Endodermal cell (in vitro differentiated cells): ENCODE data around the gene MCIDAS. TPM values are rescaled to one million over a fixed set of nuclear protein-coding genes. Genes with fewer than 3 reads are reported as not detected.

Experiments used
- DNase-seq: peaks from one replicate; pipeline ENCODE4 v3.0.0-alpha.2; 2017
- H3K27ac ChIP-seq: 2 replicates; pipeline ENCODE4 v1.5.1; 2013; ENCODE audit warnings: mild to moderate bottlenecking, low read depth, low read length, moderate library complexity
- H3K27me3 ChIP-seq: 2 replicates; pipeline ENCODE4 v1.6.1; 2013; ENCODE audit warnings: mild to moderate bottlenecking, low read length, moderate library complexity; ENCODE audit not compliant: insufficient read depth, control insufficient read depth, poor library complexity, severe bottlenecking
- H3K36me3 ChIP-seq: 2 replicates; pipeline ENCODE4 v1.7.0; 2013; ENCODE audit warnings: mild to moderate bottlenecking, low read length, moderate library complexity; ENCODE audit not compliant: control insufficient read depth, insufficient read depth
- H3K4me1 ChIP-seq: one replicate; pipeline ENCODE4 v1.7.0; 2013; ENCODE audit warnings: low read length; ENCODE audit not compliant: control insufficient read depth, insufficient read depth
- H3K4me3 ChIP-seq: 2 replicates; pipeline ENCODE4 v1.5.1; 2013; ENCODE audit warnings: mild to moderate bottlenecking, low read length, moderate library complexity
- H3K9ac ChIP-seq: 2 replicates; pipeline ENCODE4 v1.6.1; 2013; ENCODE audit warnings: mild to moderate bottlenecking, low read length, moderate library complexity; ENCODE audit not compliant: poor library complexity, severe bottlenecking; ENCODE audit errors: extremely low read depth
- H3K9me3 ChIP-seq: 2 replicates; pipeline ENCODE4 v1.6.1; 2013; ENCODE audit warnings: mild to moderate bottlenecking, low read length, moderate library complexity; ENCODE audit not compliant: control insufficient read depth
- H3K27ac Mint-ChIP-seq: 2 replicates; pipeline ENCODE4 v1.8.0; 2020; ENCODE audit warnings: mixed read lengths
- H3K27me3 Mint-ChIP-seq: 2 replicates; pipeline ENCODE4 v1.8.0; 2021; ENCODE audit warnings: mild to moderate bottlenecking, mixed read lengths; ENCODE audit not compliant: insufficient read depth
- H3K36me3 Mint-ChIP-seq: 2 replicates; pipeline ENCODE4 v1.8.0; 2020; ENCODE audit warnings: low read depth, mixed read lengths
- H3K4me1 Mint-ChIP-seq: 2 replicates; pipeline ENCODE4 v1.8.0; 2020; ENCODE audit warnings: mixed read lengths
- H3K4me3 Mint-ChIP-seq: 2 replicates; pipeline ENCODE4 v1.8.0; 2020; ENCODE audit warnings: mild to moderate bottlenecking, moderate library complexity, mixed read lengths
- H3K9me3 Mint-ChIP-seq: 2 replicates; pipeline ENCODE4 v1.8.0; 2020; ENCODE audit warnings: mild to moderate bottlenecking, mixed read lengths
- WGBS, 2 experiments: methylation state at CpG; one replicate each; pipeline versions ENCODE4 v1.1.5 to v1.1.7; 2013; ENCODE audit warnings: missing lambda C conversion rate in 2 of 2, mixed read lengths in 1 of 2; ENCODE audit not compliant: insufficient coverage in 1 of 2, insufficient read length in 1 of 2; 5-methylcytosine and 5-hydroxymethylcytosine counted together
- total RNA-seq, 2 donors: library from RNA; stranded (reverse); fragmentation: NEBNext Ultra II Directional in 1 of 2; extraction: Animal tissue kit (Norgen Biotek cat#: 25700) in 1 of 2; gene quantifications; 2 replicates in 1 of 2; 3 replicates in 1 of 2; pipeline ENCODE4 v1.2.1, GENCODE V29; 2021
- TF ChIP-seq, protein P1 (sequence below): fragments of 200-600 bp; sonication (generic); conservative IDR thresholded peaks from 2 replicates; pipeline ENCODE4 v1.5.0; 2021; ENCODE audit warnings: antibody characterized with exemption, mild to moderate bottlenecking

Gene MCIDAS
- total RNA-seq, 2 donors from 2014 or later = 0.58 to 1.4 TPM

- peaks cover 7% of the 10 kb centered on the region for H3K4me1 ChIP-seq
- Mint-ChIP-seq H3K4me3 (no peak overlapping the region), H3K27me3 (peaks cover 93% of the 10 kb centered on the region), H3K4me1 (peaks cover 11% of the 10 kb centered on the region), H3K27ac (no peak overlapping the region), H3K9me3 (no peaks in the 10 kb centered on the region), H3K36me3 (peaks cover 3% of the 10 kb centered on the region)
- DNase-seq = no peak
- H3K4me3 ChIP-seq = no peak overlapping the region
- peaks cover 100% of the 10 kb centered on the region for H3K27me3 ChIP-seq
- TF ChIP-seq, protein P1, sequence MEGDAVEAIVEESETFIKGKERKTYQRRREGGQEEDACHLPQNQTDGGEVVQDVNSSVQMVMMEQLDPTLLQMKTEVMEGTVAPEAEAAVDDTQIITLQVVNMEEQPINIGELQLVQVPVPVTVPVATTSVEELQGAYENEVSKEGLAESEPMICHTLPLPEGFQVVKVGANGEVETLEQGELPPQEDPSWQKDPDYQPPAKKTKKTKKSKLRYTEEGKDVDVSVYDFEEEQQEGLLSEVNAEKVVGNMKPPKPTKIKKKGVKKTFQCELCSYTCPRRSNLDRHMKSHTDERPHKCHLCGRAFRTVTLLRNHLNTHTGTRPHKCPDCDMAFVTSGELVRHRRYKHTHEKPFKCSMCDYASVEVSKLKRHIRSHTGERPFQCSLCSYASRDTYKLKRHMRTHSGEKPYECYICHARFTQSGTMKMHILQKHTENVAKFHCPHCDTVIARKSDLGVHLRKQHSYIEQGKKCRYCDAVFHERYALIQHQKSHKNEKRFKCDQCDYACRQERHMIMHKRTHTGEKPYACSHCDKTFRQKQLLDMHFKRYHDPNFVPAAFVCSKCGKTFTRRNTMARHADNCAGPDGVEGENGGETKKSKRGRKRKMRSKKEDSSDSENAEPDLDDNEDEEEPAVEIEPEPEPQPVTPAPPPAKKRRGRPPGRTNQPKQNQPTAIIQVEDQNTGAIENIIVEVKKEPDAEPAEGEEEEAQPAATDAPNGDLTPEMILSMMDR = no peak
- H3K27ac ChIP-seq = no peak overlapping the region
- H3K9ac ChIP-seq = no peak overlapping the region
- H3K9me3 ChIP-seq = no peaks in the 10 kb centered on the region
- no peaks in the 10 kb centered on the region for H3K36me3 ChIP-seq
These were observed 1.8 kb downstream of the MCIDAS start for GRCh38 chr5:55225346-55225745.

GRCh38 chr5:55223812-55224240 is 3.3 kb downstream of the MCIDAS start:
- no peak overlapping the region for H3K27ac Mint-ChIP-seq
- H3K4me3 Mint-ChIP-seq = peak overlapping the region; percentile 45
- peaks cover 11% of the 10 kb centered on the region for H3K4me1 Mint-ChIP-seq
- DNase-seq = no peak
- H3K27ac ChIP-seq = no peak overlapping the region
- peaks cover 100% of the 10 kb centered on the region for H3K27me3 ChIP-seq
- H3K36me3 Mint-ChIP-seq = peaks cover 3% of the 10 kb centered on the region
- TF ChIP-seq, protein P1 = no peak
- H3K27me3 Mint-ChIP-seq = peaks cover 91% of the 10 kb centered on the region
- H3K36me3 ChIP-seq = no peaks in the 10 kb centered on the region
- H3K9me3 ChIP-seq = no peaks in the 10 kb centered on the region
- no peak overlapping the region for H3K9ac ChIP-seq
- H3K4me3 ChIP-seq = peak overlapping the region; percentile 64
- 27 to 37% methylated on average over 4 to 7 of the region's 7 CpGs for WGBS, 2 experiments
- no peaks in the 10 kb centered on the region for H3K9me3 Mint-ChIP-seq
- peaks cover 7% of the 10 kb centered on the region for H3K4me1 ChIP-seq

DNA sequence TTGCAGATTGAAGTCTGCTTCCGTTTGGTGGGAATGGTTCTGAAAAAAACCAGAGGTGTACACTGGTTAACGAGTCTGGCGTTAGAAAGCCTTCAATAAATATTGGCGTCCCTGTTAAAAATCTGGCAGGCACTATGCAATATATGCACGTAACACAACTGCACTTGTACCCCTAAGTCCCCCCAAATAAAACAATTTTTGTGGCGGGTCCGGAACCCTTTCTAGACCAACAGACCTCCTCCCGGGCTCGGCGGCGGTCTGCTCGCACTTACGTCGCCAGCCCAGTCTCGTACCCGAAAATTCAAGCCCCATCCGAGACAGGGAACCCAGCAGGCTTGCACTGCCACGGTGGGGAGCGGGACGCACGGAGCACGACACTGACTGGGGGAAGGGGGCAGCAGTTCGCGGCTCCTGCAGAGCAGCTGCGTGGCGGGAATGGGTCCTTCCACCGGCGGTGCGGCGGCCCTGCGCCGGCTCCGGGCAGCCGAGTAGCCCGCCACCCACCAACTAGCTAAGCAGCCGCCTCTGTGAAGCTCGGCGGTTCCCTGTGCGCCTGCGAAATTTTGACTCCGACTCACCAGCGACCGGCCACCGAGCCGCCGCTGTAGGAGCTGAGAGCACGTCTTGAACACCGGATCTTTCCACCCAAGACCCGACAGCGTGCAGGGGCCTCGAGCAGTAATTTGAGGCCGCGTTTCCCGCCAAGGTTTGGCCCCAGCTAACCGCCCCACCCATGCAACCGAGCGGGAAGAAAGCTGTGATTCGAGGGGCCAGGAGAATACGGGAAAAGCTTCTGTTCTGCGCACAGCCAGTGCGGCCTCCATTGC is 3.9 kb downstream of the MCIDAS start:
- peaks cover 11% of the 10 kb centered on the region for H3K4me1 Mint-ChIP-seq

More for the DNA sequence above, 3.9 kb downstream of the MCIDAS start:
- no peaks in the 10 kb centered on the region for H3K36me3 ChIP-seq
- peaks cover 7% of the 10 kb centered on the region for H3K4me1 ChIP-seq
- Mint-ChIP-seq H3K27me3 (peaks cover 89% of the 10 kb centered on the region), H3K9me3 (no peaks in the 10 kb centered on the region), H3K27ac (no peak overlapping the region), H3K36me3 (peaks cover 3% of the 10 kb centered on the region), H3K4me3 (peak overlapping the region; percentile 45)
- DNase-seq = peak; percentile 83
- no peak overlapping the region for H3K27ac ChIP-seq
- WGBS, 2 experiments = 5 to 7% methylated on average over 22 to 61 of the region's 61 CpGs
- peaks cover 100% of the 10 kb centered on the region for H3K27me3 ChIP-seq
- H3K9ac ChIP-seq = no peak overlapping the region
- H3K9me3 ChIP-seq = no peaks in the 10 kb centered on the region
- TF ChIP-seq, protein P1 = no peak
- H3K4me3 ChIP-seq = peak overlapping the region; percentile 64
